Activated T-cell treated with anti-CD3 and anti-CD28 coated beads, Interleukin-2, amount 50 U/mL, for 1 hour (primary cell): ENCODE results near the gene BAHCC1.

Experiments
- DNase-seq: peaks from one replicate; pipeline ENCODE4 v3.0.0-alpha.2; 2020

BAHCC1 gene

DNA sequence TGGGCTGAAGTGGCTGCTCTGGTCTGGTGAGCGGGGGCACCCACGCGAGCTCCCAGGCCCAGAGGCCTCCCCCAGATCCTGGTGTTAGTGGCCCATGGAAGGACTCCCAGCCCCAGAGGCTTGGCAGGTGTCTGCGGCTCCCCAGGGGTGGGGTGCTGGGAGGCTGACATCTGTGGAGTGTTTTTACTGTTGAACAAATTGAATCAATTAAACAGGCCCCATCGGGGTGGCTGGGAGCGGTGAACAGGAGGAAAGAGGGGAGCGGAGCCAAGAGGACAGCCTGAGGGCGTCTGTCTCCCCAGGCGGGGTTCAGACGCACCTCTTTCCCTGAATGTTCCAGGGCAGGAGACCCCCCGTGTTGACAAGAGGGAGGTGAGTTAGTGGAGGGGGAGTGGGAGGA, 87.4 kb downstream of the BAHCC1 start:
- DNase-seq = no peak

- DNase-seq = peak; percentile 27
Observed at GRCh38 chr17:81483085-81483861, 88.0 kb downstream of the BAHCC1 start.

DNA sequence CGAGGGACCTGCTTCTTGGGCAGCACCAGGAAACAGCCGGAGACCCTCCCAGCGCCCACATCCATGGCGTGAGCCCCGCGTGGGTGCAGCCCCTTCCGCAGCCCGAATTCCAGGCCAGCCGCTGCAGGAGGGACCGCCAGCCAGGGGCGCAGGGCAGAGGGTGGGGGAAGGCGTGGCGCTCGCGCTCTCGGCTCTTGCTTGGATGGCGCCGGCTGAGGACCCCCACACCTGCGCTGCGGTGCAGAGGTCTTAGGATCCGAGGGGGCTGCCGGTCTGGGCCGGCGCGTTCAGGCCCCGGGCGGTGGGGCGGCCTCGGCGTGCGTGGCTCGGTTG, 88.6 kb downstream of the BAHCC1 start:
- DNase-seq = no peak

DNA sequence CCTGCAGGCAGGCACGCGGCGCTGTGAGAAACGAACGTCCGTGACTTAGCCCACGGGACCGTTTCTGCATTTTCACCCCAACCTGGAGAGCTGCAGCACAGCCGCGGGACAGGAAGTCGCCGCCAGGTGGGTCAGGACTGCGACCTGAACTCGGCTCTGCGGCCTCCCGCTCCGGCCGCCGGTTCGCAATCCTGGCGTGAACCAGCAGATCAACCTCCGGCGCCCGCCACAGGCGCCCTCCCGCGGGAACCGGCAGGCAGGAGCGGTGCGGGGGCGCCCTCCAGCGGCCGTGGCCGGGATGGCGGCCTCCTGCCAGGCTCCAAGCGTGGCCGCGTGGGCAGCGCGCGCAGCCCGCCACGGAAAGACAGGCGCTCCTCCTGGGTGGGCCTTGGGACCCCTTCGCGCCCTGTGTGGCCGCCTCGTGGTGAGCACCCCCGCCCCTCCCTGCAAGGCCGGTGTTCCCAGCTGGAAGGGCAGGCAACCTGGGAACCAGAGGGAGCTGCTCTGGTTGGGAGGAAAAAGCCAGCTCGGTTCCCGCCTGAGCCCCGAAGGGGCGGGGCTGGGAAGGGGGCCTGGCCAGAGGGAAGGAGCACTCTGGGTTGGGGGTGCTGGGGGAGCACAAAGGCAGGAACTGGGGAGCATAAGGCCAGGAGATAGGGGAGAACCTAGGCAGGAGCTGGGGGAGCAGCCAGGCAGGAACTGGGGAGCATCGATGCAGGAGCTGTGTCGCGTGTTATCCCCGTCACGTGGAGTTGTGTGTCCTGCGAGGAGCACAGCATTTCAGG, 89.1 kb downstream of the BAHCC1 start:
- peak; percentile 92 for DNase-seq

GRCh38 chr17:81486199-81486810, 91.0 kb downstream of the BAHCC1 start:
- no peak for DNase-seq

- DNase-seq = no peak
Observed at GRCh38 chr17:81487089-81487486, 91.8 kb downstream of the BAHCC1 start.

DNA sequence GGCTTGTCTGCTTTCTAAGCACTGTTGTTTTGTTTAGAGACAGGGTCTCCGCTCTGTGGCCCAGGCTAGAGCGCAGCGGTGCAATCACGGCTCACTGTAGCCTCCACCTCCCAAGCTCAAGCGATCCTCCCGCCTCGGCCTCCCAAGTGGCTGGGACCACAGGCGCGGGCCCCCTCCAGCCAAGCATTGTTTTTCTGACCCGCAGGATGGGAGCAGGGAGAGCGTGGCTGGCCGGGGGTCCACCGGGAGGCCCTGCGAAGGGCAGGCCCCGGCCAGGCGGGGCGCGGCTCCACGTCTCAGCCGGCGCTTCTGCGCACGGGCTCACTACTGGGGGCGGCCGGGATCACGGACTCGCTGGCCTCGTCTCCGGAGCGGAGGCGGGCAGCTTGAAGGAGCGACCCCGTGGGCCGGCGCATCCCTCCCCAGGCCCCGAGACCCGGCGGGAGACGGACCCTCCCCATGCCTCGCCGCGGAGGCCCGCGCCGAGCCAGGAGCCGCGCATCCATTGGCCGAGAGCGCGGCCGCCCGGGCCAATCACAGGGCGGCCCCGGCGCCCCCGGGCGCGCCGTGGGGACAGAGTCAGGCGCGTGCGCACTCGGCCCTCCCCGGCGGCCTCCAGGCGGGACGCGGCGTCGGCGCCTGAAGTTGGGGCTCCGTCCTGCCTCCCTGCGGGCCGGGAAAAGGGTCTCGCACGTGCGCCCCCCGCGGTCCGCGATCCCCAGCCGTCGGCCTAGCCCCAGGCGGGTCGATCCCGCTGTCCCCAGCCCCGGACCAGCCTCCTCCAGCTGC, 92.4 kb downstream of the BAHCC1 start:
- peak; percentile 82 for DNase-seq

- no peak for DNase-seq
Observed at GRCh38 chr17:81488276-81488860, 93.1 kb downstream of the BAHCC1 start.

GRCh38 chr17:81489012-81489997, 94.0 kb downstream of the BAHCC1 start:
- DNase-seq = no peak

DNA sequence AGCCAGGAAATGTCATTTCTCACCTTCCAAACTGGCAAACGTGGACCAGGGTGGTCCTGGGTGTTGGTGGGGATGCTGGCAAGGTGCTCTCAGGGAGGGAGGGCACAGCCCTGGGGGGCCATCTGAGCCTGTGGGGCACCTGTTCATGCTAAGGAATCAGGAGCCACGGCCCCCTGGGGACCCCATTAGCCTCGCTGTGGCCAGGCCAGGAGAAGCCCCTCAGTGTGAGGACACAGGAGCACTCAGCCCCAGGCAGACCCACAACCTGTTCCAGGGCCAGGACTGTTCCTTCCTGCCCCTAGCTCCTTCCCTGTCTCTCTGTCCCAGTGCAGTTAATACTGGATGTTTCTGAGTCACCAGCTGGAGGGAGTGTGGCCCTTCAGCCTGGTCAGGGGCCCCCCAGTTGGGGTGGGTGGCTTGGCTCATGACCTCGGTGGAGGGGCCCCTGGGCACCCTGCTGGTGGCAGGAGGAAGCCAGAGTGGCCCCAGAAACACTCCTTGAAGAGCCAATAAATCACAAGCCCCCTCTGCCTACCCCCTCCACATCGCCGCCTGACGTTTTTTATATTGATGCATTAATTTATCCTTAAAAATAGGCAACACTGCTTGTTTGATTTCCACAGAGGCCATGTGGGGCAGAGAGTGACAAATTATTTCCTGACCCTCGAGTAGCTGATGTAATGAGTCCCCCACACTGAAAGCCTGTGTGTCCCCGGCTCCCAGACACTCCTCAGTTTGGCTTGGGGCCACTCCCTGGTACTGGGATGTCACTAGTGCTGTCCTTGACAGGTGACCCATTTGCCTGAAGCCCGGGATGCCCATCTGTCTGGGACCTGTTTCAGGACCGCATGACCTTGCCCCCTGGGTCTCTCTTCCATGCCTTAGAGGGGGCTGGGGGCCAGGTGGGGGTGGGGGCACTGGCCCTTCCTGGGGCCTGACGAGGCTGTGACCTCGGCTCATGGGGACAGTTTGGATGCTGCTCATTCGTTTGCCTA, 95.0 kb downstream of the BAHCC1 start:
- no peak for DNase-seq

GRCh38 chr17:81491181-81491581, 95.9 kb downstream of the BAHCC1 start:
- DNase-seq = no peak

GRCh38 chr17:81491761-81492160, 96.5 kb downstream of the BAHCC1 start:
- no peak for DNase-seq

GRCh38 chr17:81492202-81492601, 96.9 kb downstream of the BAHCC1 start:
- DNase-seq = no peak

- no peak for DNase-seq
Observed at GRCh38 chr17:81492706-81493105, 97.4 kb downstream of the BAHCC1 start.

DNA sequence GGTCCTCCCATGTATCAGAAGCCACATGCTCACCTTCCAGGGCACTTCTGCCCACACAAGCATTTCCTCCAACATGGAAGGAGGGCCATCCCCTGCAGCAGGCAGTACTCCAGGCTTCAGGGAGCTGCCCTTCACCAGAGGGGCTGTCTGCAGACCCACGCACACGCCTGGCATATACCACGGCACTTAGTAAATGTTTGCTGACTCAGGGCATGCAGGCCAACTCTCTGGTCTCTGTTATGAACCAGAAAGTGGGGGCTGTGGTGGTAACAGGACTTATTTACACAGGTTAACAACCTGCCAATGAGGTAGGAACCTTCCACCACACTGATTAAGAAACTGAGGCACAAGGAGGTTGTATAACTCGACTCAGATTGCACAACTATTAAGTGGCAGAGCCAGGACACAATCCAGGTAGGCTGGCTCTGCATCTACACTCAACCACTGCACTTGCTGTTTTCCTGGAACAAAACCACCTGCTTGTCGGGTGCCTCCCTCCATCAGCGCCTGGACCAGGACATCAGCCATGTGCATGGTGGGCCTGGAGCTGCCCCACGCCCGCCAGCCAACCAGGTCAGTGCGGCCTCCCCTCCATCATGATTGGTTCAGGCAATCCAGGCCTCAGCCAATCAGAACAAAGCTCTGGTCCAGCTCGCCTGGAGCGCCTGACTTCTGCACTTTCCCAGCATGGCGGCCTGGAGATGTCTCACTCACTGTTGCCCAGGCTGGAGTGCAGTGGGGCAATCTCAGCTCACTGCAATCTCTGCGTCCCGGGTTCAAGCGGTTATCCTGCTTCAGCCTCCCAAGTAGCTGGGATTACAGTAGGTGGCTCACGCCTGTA, 98.2 kb downstream of the BAHCC1 start:
- no peak for DNase-seq

- no peak for DNase-seq
Observed at GRCh38 chr17:81494626-81495377, 99.5 kb downstream of the BAHCC1 start.

GRCh38 chr17:81498953-81499600, 103.8 kb downstream of the BAHCC1 start:
- DNase-seq = no peak

DNA sequence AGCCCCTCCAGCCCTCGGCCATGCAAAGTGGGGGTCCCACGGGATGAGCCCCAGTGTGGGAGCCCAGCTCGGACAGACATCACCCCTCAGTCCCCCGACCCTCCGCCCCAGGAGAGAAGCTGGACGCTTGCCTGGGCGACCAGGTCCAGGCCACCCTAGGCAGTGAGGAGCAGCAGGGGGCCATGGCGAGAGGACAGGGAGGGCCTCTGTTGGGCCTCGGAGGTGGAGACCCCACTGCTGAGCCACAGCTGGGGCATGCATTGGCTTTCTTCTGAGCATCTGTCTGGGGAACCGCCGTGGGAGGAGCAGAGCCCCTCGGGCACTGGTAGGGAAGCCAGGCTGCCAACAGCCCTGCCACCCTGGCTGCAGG, 104.3 kb downstream of the BAHCC1 start:
- DNase-seq = no peak
